Measurements from ENCODE around the gene RPL13. TPM values are rescaled to one million over a fixed set of nuclear protein-coding genes. Genes with fewer than 3 reads are reported as not detected.
A peak's percentile ranks its signal among the peaks of the same experiment; 100 is the strongest.

RPL13 gene
- total RNA-seq, 1 donor from 2014 or later, result 1,914 TPM

DNA sequence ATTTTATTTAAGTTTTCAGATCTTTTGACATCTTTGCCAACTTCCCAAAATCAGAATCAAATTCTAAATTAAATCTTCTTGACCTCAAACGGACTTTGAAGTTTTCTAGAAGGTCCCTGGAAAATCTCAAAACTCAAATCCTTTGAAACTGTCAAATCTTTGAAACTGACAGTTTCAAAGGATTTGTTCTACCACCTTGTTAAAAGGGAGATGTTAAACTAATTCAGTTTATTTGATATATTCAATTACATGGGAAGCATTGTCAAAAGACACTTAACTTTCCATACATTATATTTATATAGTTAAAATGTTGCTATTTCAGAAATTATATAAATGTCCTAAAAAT is 49.6 kb downstream of the RPL13 start:
- Histone ChIP-seq H3F3A (ENCODE audit: low read depth) (no peaks in the 10 kb centered on the region), H4K20me1 (ENCODE audit: low read depth) (no peaks in the 10 kb centered on the region), H3K27me3 (no peaks in the 10 kb centered on the region), H3K4me1 (peaks cover 9% of the 10 kb centered on the region), H3K9me3 (ENCODE audit: low read depth) (no peaks in the 10 kb centered on the region), H3K4me2 (no peak overlapping the region), H3K9ac (no peak overlapping the region), H3K36me3 (no peaks in the 10 kb centered on the region), H3K27ac (no peak overlapping the region), H2AFZ (replicated peaks) (no peak overlapping the region), H3K79me2 (ENCODE audit: low read depth) (no peaks in the 10 kb centered on the region), H3K4me3 (no peak overlapping the region)
- Mint-ChIP-seq H3K36me3 (no peaks in the 10 kb centered on the region), H3K9me3 (peaks cover 2% of the 10 kb centered on the region), H3K4me1 (peaks cover 21% of the 10 kb centered on the region), H3K27me3 (ENCODE audit: insufficient read depth, low read depth) (peaks cover 13% of the 10 kb centered on the region), H3K27ac (no peak overlapping the region), H3K4me3 (no peak overlapping the region)
- TF ChIP-seq EZH2phosphoT487 (IDR thresholded peaks at IDR 0.05) (no peak), EZH2 (IDR thresholded peaks at IDR 0.05) (no peak)
- TF ChIP-seq, protein P1, sequence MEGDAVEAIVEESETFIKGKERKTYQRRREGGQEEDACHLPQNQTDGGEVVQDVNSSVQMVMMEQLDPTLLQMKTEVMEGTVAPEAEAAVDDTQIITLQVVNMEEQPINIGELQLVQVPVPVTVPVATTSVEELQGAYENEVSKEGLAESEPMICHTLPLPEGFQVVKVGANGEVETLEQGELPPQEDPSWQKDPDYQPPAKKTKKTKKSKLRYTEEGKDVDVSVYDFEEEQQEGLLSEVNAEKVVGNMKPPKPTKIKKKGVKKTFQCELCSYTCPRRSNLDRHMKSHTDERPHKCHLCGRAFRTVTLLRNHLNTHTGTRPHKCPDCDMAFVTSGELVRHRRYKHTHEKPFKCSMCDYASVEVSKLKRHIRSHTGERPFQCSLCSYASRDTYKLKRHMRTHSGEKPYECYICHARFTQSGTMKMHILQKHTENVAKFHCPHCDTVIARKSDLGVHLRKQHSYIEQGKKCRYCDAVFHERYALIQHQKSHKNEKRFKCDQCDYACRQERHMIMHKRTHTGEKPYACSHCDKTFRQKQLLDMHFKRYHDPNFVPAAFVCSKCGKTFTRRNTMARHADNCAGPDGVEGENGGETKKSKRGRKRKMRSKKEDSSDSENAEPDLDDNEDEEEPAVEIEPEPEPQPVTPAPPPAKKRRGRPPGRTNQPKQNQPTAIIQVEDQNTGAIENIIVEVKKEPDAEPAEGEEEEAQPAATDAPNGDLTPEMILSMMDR (IDR thresholded peaks at IDR 0.05), result no peak
- DNase-seq (ENCODE audit: low spot score), result no peak

GRCh38 chr16:89612415-89613166 is 52.1 kb downstream of the RPL13 start:
- H2AFZ ChIP-seq (replicated peaks), result no peak overlapping the region
- DNase-seq (ENCODE audit: low spot score), result no peak
- no peak overlapping the region for H3K27ac ChIP-seq
- no peaks in the 10 kb centered on the region for H3K9me3 ChIP-seq (ENCODE audit: low read depth)
- H3K36me3 ChIP-seq, result no peaks in the 10 kb centered on the region
- H3K36me3 Mint-ChIP-seq, result no peaks in the 10 kb centered on the region
- no peak overlapping the region for H3K4me3 ChIP-seq
- H3K4me1 ChIP-seq, result peaks cover 9% of the 10 kb centered on the region
- H3K9me3 Mint-ChIP-seq, result peaks cover 2% of the 10 kb centered on the region
- no peaks in the 10 kb centered on the region for H4K20me1 ChIP-seq (ENCODE audit: low read depth)
- H3K27me3 ChIP-seq, result no peaks in the 10 kb centered on the region
- H3K4me2 ChIP-seq, result no peak overlapping the region
- peaks cover 24% of the 10 kb centered on the region for H3K4me1 Mint-ChIP-seq
- no peaks in the 10 kb centered on the region for H3F3A ChIP-seq (ENCODE audit: low read depth)
- TF ChIP-seq EZH2 (IDR thresholded peaks at IDR 0.05) (no peak), EZH2phosphoT487 (IDR thresholded peaks at IDR 0.05) (no peak)
- TF ChIP-seq, protein P1 (IDR thresholded peaks at IDR 0.05), result no peak
- H3K4me3 Mint-ChIP-seq, result peak overlapping the region; percentile 74
- H3K27me3 Mint-ChIP-seq (ENCODE audit: insufficient read depth, low read depth), result peaks cover 15% of the 10 kb centered on the region
- no peak overlapping the region for H3K9ac ChIP-seq
- peak overlapping the region; percentile 99 for H3K27ac Mint-ChIP-seq
- H3K79me2 ChIP-seq (ENCODE audit: low read depth), result no peaks in the 10 kb centered on the region

GRCh38 chr16:89613231-89613953 is 52.9 kb downstream of the RPL13 start, which contains the start of gene DPEP1:
Gene DPEP1 (plus strand): TSS chr16:89613642. CDS start chr16:89630411, 16,769 bp downstream.
- no peak within 1 kb of the TSS for H3K27ac ChIP-seq
- no peak for DNase-seq (ENCODE audit: low spot score)
- peaks cover 25% of the 10 kb centered on the region for H3K4me1 Mint-ChIP-seq
- peak within 1 kb of the TSS; percentile 74 for H3K4me3 Mint-ChIP-seq
- no peak within 1 kb of the TSS for H3K4me2 ChIP-seq
- no peaks in the 10 kb centered on the region for H3K36me3 Mint-ChIP-seq
- TF ChIP-seq EZH2 (IDR thresholded peaks at IDR 0.05) (no peak), EZH2phosphoT487 (IDR thresholded peaks at IDR 0.05) (no peak)
- TF ChIP-seq, protein P1 (IDR thresholded peaks at IDR 0.05), result no peak
- H3K27me3 ChIP-seq, result no peaks in the 10 kb centered on the region
- peaks cover 5% of the 10 kb centered on the region for H3F3A ChIP-seq (ENCODE audit: low read depth)
- H3K27me3 Mint-ChIP-seq (ENCODE audit: insufficient read depth, low read depth), result peaks cover 12% of the 10 kb centered on the region
- H3K9me3 Mint-ChIP-seq, result peaks cover 2% of the 10 kb centered on the region
- H3K79me2 ChIP-seq (ENCODE audit: low read depth), result no peaks in the 10 kb centered on the region
- H3K9ac ChIP-seq, result no peak within 1 kb of the TSS
- no peaks in the 10 kb centered on the region for H3K9me3 ChIP-seq (ENCODE audit: low read depth)
- H3K27ac Mint-ChIP-seq, result peak within 1 kb of the TSS; percentile 99
- no peaks in the 10 kb centered on the region for H3K36me3 ChIP-seq
- peak within 1 kb of the TSS; percentile 42 for H2AFZ ChIP-seq (replicated peaks)
- H3K4me1 ChIP-seq, result peaks cover 9% of the 10 kb centered on the region
- no peaks in the 10 kb centered on the region for H4K20me1 ChIP-seq (ENCODE audit: low read depth)
- H3K4me3 ChIP-seq, result no peak within 1 kb of the TSS

Data from neural progenitor cell (in vitro differentiated cells).